ENCODE measurements around the gene ANKS1B. TPM values are rescaled to one million over a fixed set of nuclear protein-coding genes. Genes with fewer than 3 reads are reported as not detected.

ANKS1B gene
- total RNA-seq, 1 experiment from 2014 or later, result 0.54 TPM

- no peak for DNase-seq (ENCODE audit: low read depth, low spot score)
- no peak overlapping the region for H3K4me3 ChIP-seq (replicated peaks in 1 of 2; ENCODE audit: low read depth in 1 of 2, low read length in 2 of 2)
- no peak overlapping the region for H3K4me2 ChIP-seq (ENCODE audit: low read length)
- no peaks in the 10 kb centered on the region for H3K4me1 ChIP-seq (ENCODE audit: control insufficient read depth in 1 of 2, insufficient read depth in 2 of 2, low read length in 2 of 2)
- RAD21 ChIA-PET (ENCODE audit: low non-redundant PET in 1 of 2, low total read pairs in 2 of 2, uncharacterized antibody in 2 of 2, unreplicated experiment in 2 of 2), result no interaction called here
- intact Hi-C loops (cut with micrococcal nuclease), result no loop called here
- POLR2A ChIA-PET, result no interaction called here
- CTCF ChIA-PET, result no interaction called here
- H3K79me2 ChIP-seq (ENCODE audit: insufficient read depth, low read length), result no peaks in the 10 kb centered on the region
- H3K27me3 ChIP-seq (ENCODE audit: insufficient read depth, low read length), result peaks cover 70% of the 10 kb centered on the region
- no peak overlapping the region for H3K27ac ChIP-seq (ENCODE audit: low read depth, low read length)
- no TSS peak for BruUV-seq (replicated peaks)
- TF ChIP-seq ATF3 (IDR thresholded peaks at IDR 0.05) (no peak), POLR2A (IDR thresholded peaks at IDR 0.05; ENCODE audit: borderline replicate concordance, extremely low read depth, insufficient read depth, insufficient read length) (no peak), YY1 (IDR thresholded peaks at IDR 0.05; ENCODE audit: extremely low read depth, insufficient replicate concordance, low read depth, low read length) (no peak), ZFX (IDR thresholded peaks at IDR 0.05) (no peak), CEBPB (IDR thresholded peaks at IDR 0.05; ENCODE audit: low read depth) (no peak), TCF7L2 (IDR thresholded peaks at IDR 0.05; ENCODE audit: borderline replicate concordance, extremely low read depth, insufficient read depth, insufficient read length) (no peak), ELF1 (IDR thresholded peaks at IDR 0.05; ENCODE audit: borderline replicate concordance, low read depth) (no peak), EZH2 (IDR thresholded peaks at IDR 0.05) (no peak), ZNF274 (IDR thresholded peaks at IDR 0.05; ENCODE audit: low read depth, low read length) (no peak), SRF (IDR thresholded peaks at IDR 0.05; ENCODE audit: low read depth) (no peak)
- no peaks in the 10 kb centered on the region for H3K36me3 ChIP-seq (ENCODE audit: control insufficient read depth in 1 of 2, insufficient read depth in 2 of 2, low read length in 2 of 2)
- H3K9me2 ChIP-seq (ENCODE audit: insufficient read depth), result no peaks in the 10 kb centered on the region
- no peaks in the 10 kb centered on the region for H4K20me1 ChIP-seq (ENCODE audit: insufficient read depth)
- no peak for ATAC-seq
- no peak overlapping the region for H3K9ac ChIP-seq (ENCODE audit: low read length)
- no peaks in the 10 kb centered on the region for H3K9me3 ChIP-seq (ENCODE audit: control insufficient read depth in 1 of 2, insufficient read depth in 1 of 2, low read depth in 1 of 2, low read length in 2 of 2)
- H2AFZ ChIP-seq (ENCODE audit: low read depth, low read length, poor library complexity, severe bottlenecking), result no peak overlapping the region
These were observed 1114.7 kb downstream of the ANKS1B start for GRCh38 chr12:98869886-98870503.

GRCh38 chr12:98868538-98868937 lies 1116.2 kb downstream of the ANKS1B start:
- Histone ChIP-seq H3K9me2 (ENCODE audit: insufficient read depth) (no peaks in the 10 kb centered on the region), H3K36me3 (ENCODE audit: control insufficient read depth in 1 of 2, insufficient read depth in 2 of 2, low read length in 2 of 2) (no peaks in the 10 kb centered on the region), H2AFZ (ENCODE audit: low read depth, low read length, poor library complexity, severe bottlenecking) (no peak overlapping the region), H3K4me2 (ENCODE audit: low read length) (no peak overlapping the region), H3K27ac (ENCODE audit: low read depth, low read length) (no peak overlapping the region), H4K20me1 (ENCODE audit: insufficient read depth) (no peaks in the 10 kb centered on the region), H3K4me3 (replicated peaks in 1 of 2; ENCODE audit: low read depth in 1 of 2, low read length in 2 of 2) (no peak overlapping the region), H3K27me3 (ENCODE audit: insufficient read depth, low read length) (peaks cover 58% of the 10 kb centered on the region), H3K9ac (ENCODE audit: low read length) (no peak overlapping the region), H3K4me1 (ENCODE audit: control insufficient read depth in 1 of 2, insufficient read depth in 2 of 2, low read length in 2 of 2) (no peaks in the 10 kb centered on the region), H3K9me3 (ENCODE audit: control insufficient read depth in 1 of 2, insufficient read depth in 1 of 2, low read depth in 1 of 2, low read length in 2 of 2) (no peaks in the 10 kb centered on the region), H3K79me2 (ENCODE audit: insufficient read depth, low read length) (no peaks in the 10 kb centered on the region)
- CTCF ChIA-PET, result no interaction called here
- BruUV-seq (replicated peaks), result no TSS peak
- RAD21 ChIA-PET (ENCODE audit: low non-redundant PET in 1 of 2, low total read pairs in 2 of 2, uncharacterized antibody in 2 of 2, unreplicated experiment in 2 of 2), result no interaction called here
- TF ChIP-seq SIN3A (IDR thresholded peaks at IDR 0.05; ENCODE audit: low read depth) (no peak), EZH2 (IDR thresholded peaks at IDR 0.05) (no peak), POLR2AphosphoS5 (IDR thresholded peaks at IDR 0.05; ENCODE audit: low read depth, low read length) (no peak), CTCF (IDR thresholded peaks at IDR 0.05 in 2 of 3, conservative IDR thresholded peaks at IDR 0.05 in 1 of 3; ENCODE audit: borderline replicate concordance in 1 of 3, insufficient read depth in 1 of 3, low read depth in 2 of 3, low read length in 2 of 3) (no peak), MAX (IDR thresholded peaks at IDR 0.05) (no peak), ELF1 (IDR thresholded peaks at IDR 0.05; ENCODE audit: borderline replicate concordance, low read depth) (no peak), TCF7L2 (IDR thresholded peaks at IDR 0.05; ENCODE audit: borderline replicate concordance, extremely low read depth, insufficient read depth, insufficient read length) (no peak)
- DNase-seq (ENCODE audit: low read depth, low spot score) (no peak), ATAC-seq (no peak)
- POLR2A ChIA-PET, result no interaction called here
- intact Hi-C loops (cut with micrococcal nuclease), result no loop called here

All from HCT116 (cell line).